ENCODE measurements around the gene HNRNPH1.
"Not testable (repeated sequence)": the region's sequence is repeated elsewhere in the genome, so short reads cannot be mapped to it uniquely, and the experiment has no call there.

The HNRNPH1 gene

GRCh38 chr5:179623003-179623905 is at the start of gene HNRNPH1:
Gene HNRNPH1 (minus strand): TSS chr5:179623671. CDS start chr5:179623133, 538 bp downstream.
- DNase-seq (ENCODE audit: low spot score), result peak; percentile 98

- peak; percentile 48 for DNase-seq (ENCODE audit: low spot score)
Measured at GRCh38 chr5:179668391-179668790, 44.9 kb upstream of the HNRNPH1 start.

GRCh38 chr5:179661647-179662046 is 38.2 kb upstream of the HNRNPH1 start:
- not testable (repeated sequence) for DNase-seq (ENCODE audit: low spot score)

GRCh38 chr5:179658179-179658856 is 34.8 kb upstream of the HNRNPH1 start:
- DNase-seq (ENCODE audit: low spot score), result peak; percentile 2

- not testable (repeated sequence) for DNase-seq (ENCODE audit: low spot score)
Measured at GRCh38 chr5:179657302-179658178, 34.1 kb upstream of the HNRNPH1 start.

GRCh38 chr5:179653135-179653534 is 29.7 kb upstream of the HNRNPH1 start:
- not testable (repeated sequence) for DNase-seq (ENCODE audit: low spot score)

- DNase-seq (ENCODE audit: low spot score), result not testable (repeated sequence)
Measured at GRCh38 chr5:179650245-179650644, 26.8 kb upstream of the HNRNPH1 start.

GRCh38 chr5:179649166-179649703 is 25.8 kb upstream of the HNRNPH1 start:
- DNase-seq (ENCODE audit: low spot score), result not testable (repeated sequence)

- DNase-seq (ENCODE audit: low spot score), result no peak
Measured at GRCh38 chr5:179648410-179648809, 24.9 kb upstream of the HNRNPH1 start.

GRCh38 chr5:179644766-179645165 is 21.3 kb upstream of the HNRNPH1 start:
- DNase-seq (ENCODE audit: low spot score), result not testable (repeated sequence)

GRCh38 chr5:179643141-179643920 is 19.9 kb upstream of the HNRNPH1 start:
- DNase-seq (ENCODE audit: low spot score), result not testable (repeated sequence)

- DNase-seq (ENCODE audit: low spot score), result not testable (repeated sequence)
Measured at GRCh38 chr5:179642626-179643025, 19.2 kb upstream of the HNRNPH1 start.

GRCh38 chr5:179641745-179642144 is 18.3 kb upstream of the HNRNPH1 start:
- not testable (repeated sequence) for DNase-seq (ENCODE audit: low spot score)

GRCh38 chr5:179639296-179639695 is 15.8 kb upstream of the HNRNPH1 start:
- DNase-seq (ENCODE audit: low spot score), result not testable (repeated sequence)

GRCh38 chr5:179634370-179635172 is 11.1 kb upstream of the HNRNPH1 start:
- not testable (repeated sequence) for DNase-seq (ENCODE audit: low spot score)

- not testable (repeated sequence) for DNase-seq (ENCODE audit: low spot score)
Measured at GRCh38 chr5:179633501-179634369, 10.3 kb upstream of the HNRNPH1 start.

GRCh38 chr5:179624841-179625271 is 1.4 kb upstream of the HNRNPH1 start:
- DNase-seq (ENCODE audit: low spot score), result no peak

- peak; percentile 10 for DNase-seq (ENCODE audit: low spot score)
Measured at GRCh38 chr5:179623906-179624741, 653 bp upstream of the HNRNPH1 start.
